Keratinocyte (primary cell): ENCODE results near the gene SNTG2.

Experiments used
- EZH2 ChIP-seq: IDR thresholded peaks from one replicate; pipeline ENCODE4 v1.6.1; 2012; ENCODE audit warnings: inconsistent platforms, mild to moderate bottlenecking, low read length, moderate library complexity
- TF ChIP-seq, protein P1 (sequence below), 3 experiments: IDR thresholded peaks in 1 of 3; conservative IDR thresholded peaks in 1 of 3; optimal IDR thresholded peaks in 1 of 3; 2 replicates in 2 of 3; 3 replicates in 1 of 3; pipeline versions ENCODE3 to v1.5.1; 2011; ENCODE audit warnings: low read length in 3 of 3, mild to moderate bottlenecking in 3 of 3, moderate library complexity in 2 of 3, control low read depth in 1 of 3, inconsistent platforms in 1 of 3; ENCODE audit not compliant: insufficient read depth in 2 of 3; ENCODE audit errors: extremely low read depth in 1 of 3

DNA sequence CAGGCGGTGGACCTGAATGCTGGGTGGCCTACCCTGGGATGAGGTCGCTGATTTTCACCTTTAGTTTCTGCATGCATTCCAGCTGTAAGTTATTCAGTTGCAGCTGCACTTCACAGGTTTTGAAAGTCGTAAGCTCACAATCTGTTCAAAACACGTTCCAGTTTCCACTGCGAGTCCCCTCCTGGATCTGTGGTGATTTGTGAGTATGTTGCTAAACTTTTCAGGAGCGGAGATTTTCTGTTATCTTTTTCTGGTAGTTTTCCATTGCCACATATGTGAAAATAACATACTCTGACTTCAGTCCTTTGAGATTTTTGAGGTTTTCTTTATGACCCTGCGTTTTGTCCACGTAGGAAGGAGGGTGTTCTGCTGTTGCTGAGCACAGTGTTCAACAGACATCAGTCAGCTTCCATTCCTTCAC is 102.1 kb downstream of the SNTG2 start:
- TF ChIP-seq, protein P1, sequence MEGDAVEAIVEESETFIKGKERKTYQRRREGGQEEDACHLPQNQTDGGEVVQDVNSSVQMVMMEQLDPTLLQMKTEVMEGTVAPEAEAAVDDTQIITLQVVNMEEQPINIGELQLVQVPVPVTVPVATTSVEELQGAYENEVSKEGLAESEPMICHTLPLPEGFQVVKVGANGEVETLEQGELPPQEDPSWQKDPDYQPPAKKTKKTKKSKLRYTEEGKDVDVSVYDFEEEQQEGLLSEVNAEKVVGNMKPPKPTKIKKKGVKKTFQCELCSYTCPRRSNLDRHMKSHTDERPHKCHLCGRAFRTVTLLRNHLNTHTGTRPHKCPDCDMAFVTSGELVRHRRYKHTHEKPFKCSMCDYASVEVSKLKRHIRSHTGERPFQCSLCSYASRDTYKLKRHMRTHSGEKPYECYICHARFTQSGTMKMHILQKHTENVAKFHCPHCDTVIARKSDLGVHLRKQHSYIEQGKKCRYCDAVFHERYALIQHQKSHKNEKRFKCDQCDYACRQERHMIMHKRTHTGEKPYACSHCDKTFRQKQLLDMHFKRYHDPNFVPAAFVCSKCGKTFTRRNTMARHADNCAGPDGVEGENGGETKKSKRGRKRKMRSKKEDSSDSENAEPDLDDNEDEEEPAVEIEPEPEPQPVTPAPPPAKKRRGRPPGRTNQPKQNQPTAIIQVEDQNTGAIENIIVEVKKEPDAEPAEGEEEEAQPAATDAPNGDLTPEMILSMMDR (optimal IDR thresholded peaks at IDR 0.05 in 1 of 3, IDR thresholded peaks at IDR 0.05 in 1 of 3, conservative IDR thresholded peaks at IDR 0.05 in 1 of 3; ENCODE audit: extremely low read depth in 1 of 3, insufficient read depth in 2 of 3, low read length in 3 of 3), result no peak
- TF ChIP-seq EZH2, result no peak
